Neuronal stem cell (in vitro differentiated cells): Measurements from ENCODE around the gene TRAPPC5.

Experiments
- DNase-seq: peaks from one replicate; pipeline ENCODE4 v3.0.0-alpha.2; 2013; ENCODE audit warnings: low spot score
- H2AFZ ChIP-seq: one replicate; pipeline ENCODE4 v1.6.1; 2013; ENCODE audit warnings: mild to moderate bottlenecking, low read length, inconsistent platforms
- H2AK5ac ChIP-seq: 2 replicates; pipeline ENCODE4 v1.6.1; 2013; ENCODE audit warnings: low read depth, mild to moderate bottlenecking, inconsistent platforms, low read length, moderate library complexity, mixed read lengths
- H2BK120ac ChIP-seq: 2 replicates; pipeline ENCODE4 v1.6.1; 2013; ENCODE audit warnings: low read depth, mild to moderate bottlenecking, inconsistent platforms, low read length, moderate library complexity, mixed read lengths
- H2BK12ac ChIP-seq: one replicate; pipeline ENCODE4 v1.6.1; 2013; ENCODE audit warnings: low read length, inconsistent platforms
- H2BK15ac ChIP-seq: 2 replicates; pipeline ENCODE4 v1.6.1; 2013; ENCODE audit warnings: mild to moderate bottlenecking, low read length, inconsistent platforms, mixed read lengths
- H2BK5ac ChIP-seq: one replicate; pipeline ENCODE4 v1.6.1; 2013; ENCODE audit warnings: inconsistent platforms, mild to moderate bottlenecking, low read length, moderate library complexity
- H3K14ac ChIP-seq: one replicate; pipeline ENCODE4 v1.6.1; 2013; ENCODE audit warnings: low read length, inconsistent platforms
- H3K18ac ChIP-seq: 2 replicates; pipeline ENCODE4 v1.6.1; 2013; ENCODE audit warnings: low read length, inconsistent platforms
- H3K23ac ChIP-seq: 2 replicates; pipeline ENCODE4 v1.6.1; 2013; ENCODE audit warnings: low read depth, mild to moderate bottlenecking, mixed read lengths, low read length, inconsistent platforms; ENCODE audit not compliant: poor library complexity
- H3K27ac ChIP-seq: replicated peaks from 3 replicates; pipeline ENCODE4 v1.5.1; 2013; ENCODE audit warnings: low read length, inconsistent platforms
- H3K27me3 ChIP-seq, 3 experiments: 2 replicates each; pipeline ENCODE4 v1.6.1; 2013; ENCODE audit warnings: low read length in 3 of 3, mild to moderate bottlenecking in 2 of 3, inconsistent platforms in 1 of 3, low read depth in 1 of 3, mixed read lengths in 1 of 3, moderate library complexity in 1 of 3; ENCODE audit not compliant: control insufficient read depth in 3 of 3, insufficient read depth in 3 of 3
- H3K36me3 ChIP-seq, 2 donors: replicated peaks in 1 of 2; 2 replicates each; pipeline ENCODE4 v1.6.1; 2013; ENCODE audit warnings: low read length in 2 of 2; ENCODE audit not compliant: control insufficient read depth in 2 of 2, insufficient read depth in 2 of 2
- H3K4ac ChIP-seq: 2 replicates; pipeline ENCODE4 v1.6.1; 2013; ENCODE audit warnings: inconsistent platforms, mild to moderate bottlenecking, low read length, moderate library complexity
- H3K4me1 ChIP-seq, 2 donors: 1 replicate in 1 of 2; 2 replicates in 1 of 2; pipeline ENCODE4 v1.6.1; 2013; ENCODE audit warnings: low read length in 2 of 2, low read depth in 1 of 2; ENCODE audit not compliant: control insufficient read depth in 2 of 2, insufficient read depth in 1 of 2
- H3K4me2 ChIP-seq: one replicate; pipeline ENCODE4 v1.6.1; 2013; ENCODE audit warnings: mild to moderate bottlenecking, low read length, inconsistent platforms; ENCODE audit not compliant: insufficient read depth, poor library complexity, severe bottlenecking
- H3K4me3 ChIP-seq, 2 donors: 2 replicates each; pipeline ENCODE4 v1.5.1; 2013; ENCODE audit warnings: low read length in 2 of 2, mild to moderate bottlenecking in 2 of 2, inconsistent platforms in 1 of 2, moderate library complexity in 1 of 2
- H3K79me1 ChIP-seq: one replicate; pipeline ENCODE4 v1.6.1; 2013; ENCODE audit warnings: low read depth, mild to moderate bottlenecking, inconsistent platforms, low read length, moderate library complexity
- H3K9ac ChIP-seq: one replicate; pipeline ENCODE4 v1.6.1; 2013; ENCODE audit warnings: mild to moderate bottlenecking, low read depth, low read length, inconsistent platforms; ENCODE audit not compliant: poor library complexity
- H3K9me3 ChIP-seq, 2 donors: replicated peaks in 1 of 2; 2 replicates each; pipeline versions ENCODE3 to v1.6.1; 2013; ENCODE audit warnings: low read length in 2 of 2, mild to moderate bottlenecking in 2 of 2, inconsistent platforms in 1 of 2, low read depth in 1 of 2, mixed read lengths in 1 of 2, moderate library complexity in 1 of 2; ENCODE audit not compliant: control insufficient read depth in 2 of 2, insufficient read depth in 1 of 2
- H4K8ac ChIP-seq: one replicate; pipeline ENCODE4 v1.6.1; 2013; ENCODE audit warnings: low read depth, mild to moderate bottlenecking, inconsistent platforms, low read length, moderate library complexity
- H4K91ac ChIP-seq: one replicate; pipeline ENCODE4 v1.6.1; 2013; ENCODE audit warnings: low read length, low read depth, mild to moderate bottlenecking, inconsistent platforms; ENCODE audit not compliant: poor library complexity
- WGBS, 2 donors: extraction: QIAGEN DNeasy Blood & Tissue Kit; methylation state at CpG; one replicate each; pipeline ENCODE4 v1.1.7; 2013; ENCODE audit warnings: missing lambda C conversion rate in 2 of 2, mixed read lengths in 1 of 2; ENCODE audit not compliant: insufficient read length in 2 of 2, insufficient replicate concordance in 1 of 2; ENCODE audit errors: extremely low coverage in 2 of 2; 5-methylcytosine and 5-hydroxymethylcytosine counted together

The TRAPPC5 gene

DNA sequence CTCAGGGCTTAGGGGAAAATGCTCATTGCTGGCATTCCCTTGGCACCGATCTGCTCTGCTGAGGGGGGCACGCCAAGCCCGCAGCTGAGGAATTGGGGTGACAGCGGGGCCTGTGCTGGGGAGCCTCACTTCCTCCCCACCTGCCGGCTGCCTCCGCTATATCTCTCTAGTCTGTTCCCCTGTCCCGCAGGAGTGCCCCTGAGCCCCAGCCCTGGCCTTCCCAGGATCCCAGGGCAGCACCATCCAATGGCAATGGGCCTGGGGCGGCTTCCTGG, 34.3 kb upstream of the TRAPPC5 start:
- Histone ChIP-seq H3K9me3 (no peaks in the 10 kb centered on the region), H4K8ac (no peak overlapping the region), H3K4me2 (no peak overlapping the region), H2BK5ac (no peak overlapping the region), H2BK15ac (no peak overlapping the region), H3K4me1 (no peaks in the 10 kb centered on the region), H3K4me3 (no peak overlapping the region), H2AK5ac (peak overlapping the region; percentile 74), H4K91ac (no peak overlapping the region), H2BK120ac (no peak overlapping the region), H2BK12ac (no peak overlapping the region), H3K27ac (no peak overlapping the region), H2AFZ (no peak overlapping the region), H3K14ac (no peak overlapping the region), H3K23ac (no peak overlapping the region), H3K36me3 (no peaks in the 10 kb centered on the region), H3K9ac (no peak overlapping the region), H3K4ac (no peak overlapping the region), H3K27me3 (peaks cover 0 to 22% (median 4%) of the 10 kb centered on the region in 3 experiments), H3K18ac (no peak overlapping the region), H3K79me1 (peaks cover 2% of the 10 kb centered on the region)
- DNase-seq: no peak
- no CpG with 5 or more reads among the region's 8 CpGs for WGBS, 2 donors

- Histone ChIP-seq H3K9me3 (no peaks in the 10 kb centered on the region), H3K27ac (no peak overlapping the region), H2BK120ac (no peak overlapping the region), H2BK12ac (no peak overlapping the region), H3K36me3 (no peaks in the 10 kb centered on the region), H4K91ac (no peak overlapping the region), H3K9ac (no peak overlapping the region), H3K23ac (no peak overlapping the region), H2AFZ (no peak overlapping the region), H3K4me2 (no peak overlapping the region), H3K14ac (no peak overlapping the region), H3K4ac (no peak overlapping the region), H3K18ac (no peak overlapping the region), H2BK15ac (no peak overlapping the region), H2AK5ac (no peak overlapping the region), H4K8ac (no peak overlapping the region), H3K79me1 (peaks cover 2% of the 10 kb centered on the region), H3K27me3 (peaks cover 0 to 22% (median 5%) of the 10 kb centered on the region in 3 experiments), H3K4me1 (peaks cover 0 to under 1% of the 10 kb centered on the region in 2 donors), H2BK5ac (no peak overlapping the region), H3K4me3 (no peak overlapping the region)
- no peak for DNase-seq
- no CpG with 5 or more reads among the region's 26 CpGs for WGBS, 2 donors
These were observed 33.5 kb upstream of the TRAPPC5 start for GRCh38 chr19:7647156-7647555.

DNA sequence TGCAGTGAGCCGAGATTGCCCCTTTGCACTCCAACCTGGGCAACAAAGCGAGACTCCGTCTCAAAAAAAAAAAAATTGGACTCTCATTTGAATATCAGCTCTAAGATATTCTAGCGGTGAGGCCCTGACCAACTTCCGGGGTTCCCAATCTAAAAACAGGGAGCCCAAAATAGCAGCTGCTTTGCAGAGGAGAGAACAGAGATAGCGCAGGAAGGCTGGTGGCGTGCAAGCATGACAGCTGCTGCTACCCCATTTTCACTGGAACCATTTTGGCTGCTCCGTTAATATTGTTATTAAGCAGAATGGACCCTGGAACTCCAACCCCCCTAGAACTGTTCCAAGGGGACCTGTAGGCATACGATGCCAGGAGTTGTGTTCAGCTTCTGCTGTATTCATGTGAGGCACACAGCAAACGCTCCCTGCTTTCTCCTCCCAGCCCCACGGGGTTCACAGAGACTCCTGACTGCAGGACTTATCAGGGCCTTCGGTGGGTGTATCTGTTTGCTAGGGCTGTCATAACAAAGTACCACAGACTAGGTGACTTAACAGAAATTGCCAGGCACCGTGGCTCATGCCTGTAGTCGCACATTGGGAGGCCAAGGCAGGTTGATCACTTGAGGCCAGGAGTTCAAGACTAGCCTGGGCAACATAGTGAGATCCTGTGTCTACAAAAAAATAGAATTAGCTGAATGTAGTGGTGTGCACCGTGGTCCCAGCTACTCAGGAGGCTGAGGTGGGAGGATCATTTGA, 32.2 kb upstream of the TRAPPC5 start:
- DNase-seq: no peak
- no peak overlapping the region for H2BK12ac ChIP-seq
- H3K18ac ChIP-seq: no peak overlapping the region
- H4K8ac ChIP-seq: no peak overlapping the region
- no peak overlapping the region for H2BK5ac ChIP-seq
- H3K9ac ChIP-seq: no peak overlapping the region
- no peak overlapping the region for H2AK5ac ChIP-seq
- H3K23ac ChIP-seq: no peak overlapping the region
- no peak overlapping the region for H2BK120ac ChIP-seq
- H4K91ac ChIP-seq: no peak overlapping the region
- no peaks in the 10 kb centered on the region for H3K36me3 ChIP-seq
- no peak overlapping the region for H2BK15ac ChIP-seq
- H3K4ac ChIP-seq: no peak overlapping the region
- no peaks in the 10 kb centered on the region for H3K9me3 ChIP-seq
- H2AFZ ChIP-seq: no peak overlapping the region
- WGBS, 2 donors: no CpG with 5 or more reads among the region's 15 CpGs
- H3K14ac ChIP-seq: no peak overlapping the region
- no peak overlapping the region for H3K27ac ChIP-seq
- no peak overlapping the region for H3K4me3 ChIP-seq
- H3K4me1 ChIP-seq: peaks cover 2 to 3% of the 10 kb centered on the region in 2 donors
- H3K79me1 ChIP-seq: peaks cover 2% of the 10 kb centered on the region
- no peak overlapping the region for H3K4me2 ChIP-seq
- peaks cover 0 to 26% (median 5%) of the 10 kb centered on the region in 3 experiments for H3K27me3 ChIP-seq

GRCh38 chr19:7650148-7650547, 30.5 kb upstream of the TRAPPC5 start:
- H2AFZ ChIP-seq: no peak overlapping the region
- H3K4ac ChIP-seq: no peak overlapping the region
- H2BK15ac ChIP-seq: no peak overlapping the region
- H3K4me1 ChIP-seq: peaks cover 2 to 3% of the 10 kb centered on the region in 2 donors
- H2AK5ac ChIP-seq: peak overlapping the region; percentile 54
- no peak overlapping the region for H4K8ac ChIP-seq
- H3K4me2 ChIP-seq: no peak overlapping the region
- no peak overlapping the region for H3K18ac ChIP-seq
- no peak for DNase-seq
- no peak overlapping the region for H3K23ac ChIP-seq
- no peak overlapping the region for H3K27ac ChIP-seq
- no peak overlapping the region for H3K9ac ChIP-seq
- H3K9me3 ChIP-seq: no peaks in the 10 kb centered on the region
- H2BK120ac ChIP-seq: no peak overlapping the region
- no peak overlapping the region for H3K4me3 ChIP-seq
- peaks cover under 1% of the 10 kb centered on the region for H3K79me1 ChIP-seq
- no peak overlapping the region for H2BK12ac ChIP-seq
- no peak overlapping the region for H3K14ac ChIP-seq
- no CpG with 5 or more reads among the region's 2 CpGs for WGBS, 2 donors
- no peak overlapping the region for H2BK5ac ChIP-seq
- no peaks in the 10 kb centered on the region for H3K36me3 ChIP-seq
- H3K27me3 ChIP-seq: peaks cover 0 to 26% (median 5%) of the 10 kb centered on the region in 3 experiments
- no peak overlapping the region for H4K91ac ChIP-seq
